Fibroblast of lung (primary cell): ENCODE data around the gene NCAM2. TPM values are rescaled to one million over a fixed set of nuclear protein-coding genes. Genes with fewer than 3 reads are reported as not detected.

Experiments used
- DNase-seq, 2 donors: peaks; one replicate each; pipeline versions ENCODE4 v3.0.0 to v3.0.0-alpha.2; 2010; ENCODE audit warnings: low read depth in 2 of 2
- H2AFZ ChIP-seq: 2 replicates; pipeline ENCODE4 v1.5.1; 2012; ENCODE audit warnings: low read length, control low read depth, inconsistent platforms
- H3K27ac ChIP-seq: 2 replicates; pipeline ENCODE4 v1.5.1; 2011; ENCODE audit warnings: low read length, control low read depth; ENCODE audit not compliant: insufficient read depth
- H3K27me3 ChIP-seq: 2 replicates; pipeline ENCODE4 v1.5.1; 2011; ENCODE audit warnings: mild to moderate bottlenecking, low read length; ENCODE audit not compliant: control insufficient read depth, insufficient read depth
- H3K36me3 ChIP-seq: 2 replicates; pipeline ENCODE4 v1.5.1; 2011; ENCODE audit warnings: low read length; ENCODE audit not compliant: control insufficient read depth, insufficient read depth
- H3K4me1 ChIP-seq: 2 replicates; pipeline ENCODE4 v1.5.1; 2011; ENCODE audit warnings: low read length; ENCODE audit not compliant: control insufficient read depth, insufficient read depth; ENCODE audit errors: extremely low read depth
- H3K4me2 ChIP-seq: 2 replicates; pipeline ENCODE4 v1.5.1; 2011; ENCODE audit warnings: low read length, control low read depth; ENCODE audit not compliant: insufficient read depth; ENCODE audit errors: extremely low read depth
- H3K4me3 ChIP-seq, 4 experiments: fragments of 200-600 bp in 1 of 4; sonication (generic) in 1 of 4; replicated peaks in 1 of 4; 2 replicates each; pipeline ENCODE4 v1.5.1; 2011 to 2016; ENCODE audit warnings: low read length in 4 of 4, low read depth in 3 of 4, mild to moderate bottlenecking in 3 of 4, control low read depth in 2 of 4, inconsistent platforms in 1 of 4, mixed read lengths in 1 of 4; ENCODE audit not compliant: insufficient read depth in 1 of 4; ENCODE audit errors: control extremely low read depth in 1 of 4
- H3K79me2 ChIP-seq: 2 replicates; pipeline ENCODE4 v1.5.1; 2012; ENCODE audit warnings: mild to moderate bottlenecking, low read length, inconsistent platforms; ENCODE audit not compliant: control insufficient read depth, insufficient read depth
- H3K9ac ChIP-seq: 2 replicates; pipeline ENCODE4 v1.5.1; 2011; ENCODE audit warnings: mild to moderate bottlenecking, low read length, control low read depth; ENCODE audit not compliant: insufficient read depth
- H3K9me3 ChIP-seq: 2 replicates; pipeline ENCODE4 v1.5.1; 2012; ENCODE audit warnings: low read depth, low read length; ENCODE audit not compliant: control insufficient read depth, insufficient read depth
- H4K20me1 ChIP-seq: 2 replicates; pipeline ENCODE4 v1.5.1; 2011; ENCODE audit warnings: low read length; ENCODE audit not compliant: control insufficient read depth, insufficient read depth; ENCODE audit errors: extremely low read depth
- CTCF ChIP-seq, 2 donors: IDR thresholded peaks in 1 of 2; conservative IDR thresholded peaks in 1 of 2; 1 replicate in 1 of 2; 2 replicates in 1 of 2; pipeline ENCODE4 v1.5.1; 2011 to 2012; ENCODE audit warnings: low read length in 2 of 2, control low read depth in 1 of 2, inconsistent platforms in 1 of 2, low read depth in 1 of 2, mild to moderate bottlenecking in 1 of 2
- EZH2 ChIP-seq: IDR thresholded peaks from 2 replicates; pipeline ENCODE4 v1.5.1; 2012; ENCODE audit warnings: low read length, control low read depth, mild to moderate bottlenecking; ENCODE audit errors: missing control alignments
- polyA plus RNA-seq, 2 donors: library from polyadenylated mRNA; depleted of rRNA in 1 of 2; stranded (reverse) in 1 of 2; unstranded in 1 of 2; fragments of >200 nt; gene quantifications; 2 replicates each; pipeline ENCODE4 v1.2.1, GENCODE V29; 2011 to 2012; ENCODE audit warnings: missing spikeins in 1 of 2
- total RNA-seq: library from RNA; depleted of rRNA; stranded (reverse); fragments of >200 nt; gene quantifications from 2 replicates; pipeline ENCODE4 v1.2.1, GENCODE V29; 2014

The NCAM2 gene
- total and polyA plus RNA-seq, 2 donors (not counting 1 experiment from before 2014, with no cell fraction given): 5.6 to 11.1 TPM

GRCh38 chr21:21345296-21345695, 347.1 kb downstream of the NCAM2 start:
- no peak overlapping the region for H2AFZ ChIP-seq
- no peaks in the 10 kb centered on the region for H4K20me1 ChIP-seq
- no peaks in the 10 kb centered on the region for H3K79me2 ChIP-seq
- H3K9ac ChIP-seq: no peak overlapping the region
- TF ChIP-seq EZH2 (no peak), CTCF (conservative IDR thresholded peaks at IDR 0.05 in 1 of 2, IDR thresholded peaks at IDR 0.05 in 1 of 2; ENCODE audit: low read depth in 1 of 2, low read length in 2 of 2) (no peak)
- H3K4me2 ChIP-seq: no peak overlapping the region
- H3K4me1 ChIP-seq: no peaks in the 10 kb centered on the region
- H3K36me3 ChIP-seq: no peaks in the 10 kb centered on the region
- H3K27me3 ChIP-seq: no peaks in the 10 kb centered on the region
- H3K9me3 ChIP-seq: no peaks in the 10 kb centered on the region
- no peak for DNase-seq
- no peak overlapping the region for H3K4me3 ChIP-seq
- no peak overlapping the region for H3K27ac ChIP-seq

- Histone ChIP-seq H3K4me3 (no peak overlapping the region), H3K9ac (no peak overlapping the region), H3K4me2 (no peak overlapping the region), H2AFZ (no peak overlapping the region), H3K9me3 (no peaks in the 10 kb centered on the region), H3K79me2 (no peaks in the 10 kb centered on the region), H3K4me1 (no peaks in the 10 kb centered on the region), H3K27ac (no peak overlapping the region), H4K20me1 (no peaks in the 10 kb centered on the region), H3K36me3 (no peaks in the 10 kb centered on the region), H3K27me3 (no peaks in the 10 kb centered on the region)
- DNase-seq: no peak
- no peak for TF ChIP-seq CTCF (conservative IDR thresholded peaks at IDR 0.05 in 1 of 2, IDR thresholded peaks at IDR 0.05 in 1 of 2; ENCODE audit: low read depth in 1 of 2, low read length in 2 of 2)
- no peak for TF ChIP-seq EZH2
These were observed 347.7 kb downstream of the NCAM2 start for GRCh38 chr21:21345872-21346271.

GRCh38 chr21:21366277-21366676, 368.1 kb downstream of the NCAM2 start:
- Histone ChIP-seq H3K27ac (no peak overlapping the region), H3K79me2 (no peaks in the 10 kb centered on the region), H3K9ac (no peak overlapping the region), H3K4me3 (no peak overlapping the region), H3K4me1 (no peaks in the 10 kb centered on the region), H3K4me2 (no peak overlapping the region), H3K27me3 (no peaks in the 10 kb centered on the region), H2AFZ (no peak overlapping the region), H3K9me3 (no peaks in the 10 kb centered on the region), H4K20me1 (no peaks in the 10 kb centered on the region), H3K36me3 (no peaks in the 10 kb centered on the region)
- TF ChIP-seq CTCF (conservative IDR thresholded peaks at IDR 0.05 in 1 of 2, IDR thresholded peaks at IDR 0.05 in 1 of 2; ENCODE audit: low read depth in 1 of 2, low read length in 2 of 2) (no peak), EZH2 (no peak)
- no peak for DNase-seq
